SK-N-SH (cell line): ENCODE results near the gene RNLS. TPM values are rescaled to one million over a fixed set of nuclear protein-coding genes. Genes with fewer than 3 reads are reported as not detected.

ENCODE experiments used
- CTCF ChIA-PET: fragments of 300-600, 350-600 bp; formaldehyde crosslinking; extraction: SDS; loops from one replicate; lab custom pipeline; 2021; lab: Yijun Ruan, JAX
- POLR2A ChIA-PET: fragments of 350-600 bp; sonication (Branson Sonifier 250); formaldehyde crosslinking; extraction: SDS; loops from one replicate; lab custom pipeline; 2020; ENCODE audit warnings: antibody characterized with exemption, inconsistent platforms; lab: Yijun Ruan, JAX
- DNase-seq: peaks from one replicate; pipeline ENCODE4 v3.0.0; 2012
- H2AFZ ChIP-seq: fragments of 200-600 bp; sonication (generic); 2 replicates; pipeline ENCODE4 v1.8.1; 2016; ENCODE audit warnings: antibody characterized with exemption, mild to moderate bottlenecking, low read depth
- H3F3A ChIP-seq: fragments of 200-600 bp; sonication (generic); replicated peaks from 2 replicates; pipeline ENCODE3; 2016; ENCODE audit warnings: antibody characterized with exemption, mild to moderate bottlenecking; ENCODE audit not compliant: insufficient read depth
- H3K27ac ChIP-seq, 2 experiments: fragments of 200-500 bp in 1 of 2; fragments of 200-600 bp in 1 of 2; sonication (Bioruptor generic) in 1 of 2; sonication (generic), shearing (Covaris generic) in 1 of 2; 2 replicates each; pipeline versions ENCODE4 v1.5.1 to v1.6.1; 2014 to 2016; ENCODE audit warnings: low read depth in 2 of 2, inconsistent platforms in 1 of 2, low read length in 1 of 2, mild to moderate bottlenecking in 1 of 2, mixed read lengths in 1 of 2
- H3K27me3 ChIP-seq: fragments of 200-600 bp; sonication (generic), shearing (Covaris generic); 2 replicates; pipeline ENCODE4 v1.6.1; 2016; ENCODE audit warnings: mixed run types; ENCODE audit not compliant: insufficient read depth
- H3K36me3 ChIP-seq, 2 experiments: fragments of 200-500 bp in 1 of 2; fragments of 200-600 bp in 1 of 2; sonication (Bioruptor generic) in 1 of 2; sonication (generic) in 1 of 2; replicated peaks in 1 of 2; 2 replicates each; pipeline versions ENCODE3 to v1.5.1; 2014 to 2016; ENCODE audit warnings: low read length in 1 of 2, mild to moderate bottlenecking in 1 of 2; ENCODE audit not compliant: insufficient read depth in 2 of 2, control insufficient read depth in 1 of 2
- H3K4me1 ChIP-seq, 2 experiments: fragments of 200-500 bp in 1 of 2; fragments of 200-600 bp in 1 of 2; sonication (Bioruptor generic) in 1 of 2; sonication (generic), shearing (Covaris generic) in 1 of 2; 2 replicates each; pipeline versions ENCODE4 v1.5.1 to v1.6.1; 2014 to 2016; ENCODE audit warnings: low read depth in 1 of 2, low read length in 1 of 2, mixed run types in 1 of 2; ENCODE audit not compliant: insufficient read depth in 2 of 2, control insufficient read depth in 1 of 2
- H3K4me2 ChIP-seq: fragments of 200-600 bp; sonication (generic), shearing (Covaris generic); 2 replicates; pipeline ENCODE4 v1.6.1; 2017; ENCODE audit warnings: mixed run types
- H3K4me3 ChIP-seq, 2 experiments: fragments of 200-500 bp in 1 of 2; fragments of 200-600 bp in 1 of 2; sonication (Bioruptor generic) in 1 of 2; sonication (generic), shearing (Covaris generic) in 1 of 2; 2 replicates each; pipeline versions ENCODE4 v1.5.1 to v1.8.1; 2014 to 2016; ENCODE audit warnings: low read depth in 2 of 2, inconsistent platforms in 1 of 2, low read length in 1 of 2, mild to moderate bottlenecking in 1 of 2, mixed read lengths in 1 of 2, moderate library complexity in 1 of 2
- H3K79me2 ChIP-seq: fragments of 200-600 bp; sonication (generic); 2 replicates; pipeline ENCODE4 v1.8.1; 2017; ENCODE audit warnings: mild to moderate bottlenecking; ENCODE audit not compliant: insufficient read depth
- H3K9ac ChIP-seq: fragments of 200-600 bp; sonication (generic); 2 replicates; pipeline ENCODE4 v1.6.1; 2017; ENCODE audit warnings: mixed run types
- H3K9me2 ChIP-seq: fragments of 200-600 bp; sonication (generic); 2 replicates; pipeline ENCODE4 v1.6.1; 2017; ENCODE audit warnings: mixed run types
- H3K9me3 ChIP-seq: fragments of 200-600 bp; sonication (generic); 2 replicates; pipeline ENCODE4 v1.6.1; 2017; ENCODE audit warnings: mixed run types, mild to moderate bottlenecking, moderate library complexity
- H4K20me1 ChIP-seq: fragments of 200-600 bp; sonication (generic); 2 replicates; pipeline ENCODE4 v1.6.1; 2017; ENCODE audit warnings: mild to moderate bottlenecking, mixed run types; ENCODE audit not compliant: insufficient read depth
- ELF1 ChIP-seq: IDR thresholded peaks from 2 replicates; pipeline ENCODE4 v1.4.0; 2012
- EP300 ChIP-seq, 2 experiments: IDR thresholded peaks; 2 replicates each; pipeline versions ENCODE4 v1.4.0 to v1.6.1; 2012; ENCODE audit warnings: borderline replicate concordance in 1 of 2, low read depth in 1 of 2, low read length in 1 of 2
- FOSL2 ChIP-seq: IDR thresholded peaks from 2 replicates; pipeline ENCODE4 v1.4.0; 2012; ENCODE audit warnings: low read depth, mild to moderate bottlenecking, moderate library complexity, borderline replicate concordance
- FOXJ3 ChIP-seq: sonication (generic); formaldehyde crosslinking; IDR thresholded peaks from 2 replicates; pipeline ENCODE4 v1.5.1; 2020; ENCODE audit warnings: mild to moderate bottlenecking, missing genetic modification reagents
- GABPA ChIP-seq: IDR thresholded peaks from 2 replicates; pipeline ENCODE4 v1.4.0; 2012; ENCODE audit warnings: low read depth, mild to moderate bottlenecking
- JUND ChIP-seq: IDR thresholded peaks from 2 replicates; pipeline ENCODE4 v1.4.0; 2012
- MEF2A ChIP-seq: IDR thresholded peaks from 2 replicates; pipeline ENCODE4 v1.4.0; 2012; ENCODE audit warnings: low read depth, borderline replicate concordance
- NRF1 ChIP-seq: IDR thresholded peaks from 2 replicates; pipeline ENCODE4 v1.6.1; 2012; ENCODE audit warnings: low read depth, mild to moderate bottlenecking, low read length
- POLR2AphosphoS5 ChIP-seq: IDR thresholded peaks from 2 replicates; pipeline ENCODE4 v1.6.1; 2012; ENCODE audit warnings: low read depth, low read length
- RAD21 ChIP-seq: IDR thresholded peaks from 2 replicates; pipeline ENCODE4 v1.6.1; 2012; ENCODE audit warnings: mild to moderate bottlenecking, low read length
- RCOR1 ChIP-seq: fragments of 150-350 bp; IDR thresholded peaks from 2 replicates; pipeline ENCODE4 v1.6.1; 2017; ENCODE audit warnings: antibody characterized with exemption, low read length
- RFX5 ChIP-seq: IDR thresholded peaks from 2 replicates; pipeline ENCODE4 v1.6.1; 2012; ENCODE audit warnings: mild to moderate bottlenecking, improper control_type of control experiment, low read length
- RXRA ChIP-seq: IDR thresholded peaks from 2 replicates; pipeline ENCODE4 v1.4.0; 2012; ENCODE audit warnings: low read depth, mild to moderate bottlenecking, borderline replicate concordance
- TEAD4 ChIP-seq: IDR thresholded peaks from 2 replicates; pipeline ENCODE4 v1.4.0; 2012; ENCODE audit warnings: mild to moderate bottlenecking, borderline replicate concordance; ENCODE audit not compliant: insufficient read depth
- WGBS: methylation state at CpG from one replicate; pipeline ENCODE4 v1.1.6; 2017; ENCODE audit warnings: low lambda C conversion rate; 5-methylcytosine and 5-hydroxymethylcytosine counted together
- polyA plus RNA-seq, 3 experiments: library from polyadenylated mRNA; depleted of rRNA; stranded (reverse); fragments of >200 nt; gene quantifications; 2 replicates each; pipeline ENCODE4 v1.2.3, GENCODE V29; 2012
- TF ChIP-seq, protein P1 (sequence below): IDR thresholded peaks from 2 replicates; pipeline ENCODE4 v1.6.1; 2012; ENCODE audit warnings: mild to moderate bottlenecking, low read depth, low read length, moderate library complexity
- TF ChIP-seq, protein P2 (sequence below): fragments of 200-600 bp; sonication (generic); IDR thresholded peaks from 2 replicates; pipeline ENCODE4 v1.6.1; 2017; ENCODE audit warnings: antibody characterized with exemption, mild to moderate bottlenecking, moderate library complexity
- TF ChIP-seq, protein P3 (sequence below): fragments of 150-350 bp; IDR thresholded peaks from 2 replicates; pipeline ENCODE4 v1.6.1; 2016; ENCODE audit warnings: mild to moderate bottlenecking, low read depth, low read length
- TF ChIP-seq, protein P4 (sequence below): IDR thresholded peaks from 2 replicates; pipeline ENCODE4 v1.4.0; 2012; ENCODE audit warnings: low read depth, borderline replicate concordance

Gene RNLS
- polyA plus RNA-seq, 1 of the 3 experiments (the other 2 are of a cell fraction): not detected

DNA sequence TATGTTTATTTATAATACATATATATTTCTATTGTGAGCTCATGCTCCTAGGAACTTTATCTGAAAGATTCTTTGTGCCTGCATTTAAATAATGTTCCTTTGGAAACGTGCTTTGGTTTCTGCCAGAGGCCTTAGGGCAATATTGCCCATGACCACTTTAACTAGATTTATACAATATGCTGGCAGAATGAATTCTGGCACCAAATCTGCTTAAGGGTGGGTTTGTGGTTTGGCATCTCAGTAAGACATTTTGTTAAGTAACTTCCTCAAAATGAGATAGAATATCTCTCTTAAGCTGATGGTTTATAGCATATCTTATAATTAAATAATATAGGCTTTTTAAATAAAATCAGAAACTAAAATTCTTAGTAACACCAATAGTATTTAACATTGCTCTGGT, 252.9 kb downstream of the RNLS start:
- no peaks in the 10 kb centered on the region for H3F3A ChIP-seq
- H4K20me1 ChIP-seq: no peaks in the 10 kb centered on the region
- no peaks in the 10 kb centered on the region for H3K27me3 ChIP-seq
- H2AFZ ChIP-seq: no peak overlapping the region
- H3K79me2 ChIP-seq: no peaks in the 10 kb centered on the region
- H3K27ac ChIP-seq: no peak overlapping the region
- H3K9me3 ChIP-seq: no peaks in the 10 kb centered on the region
- DNase-seq: no peak
- H3K9ac ChIP-seq: no peak overlapping the region
- ChIA-PET POLR2A (no interaction called here), CTCF (no interaction called here)
- H3K4me1 ChIP-seq: no peaks in the 10 kb centered on the region; a peak in 1 of 4 replicates
- TF ChIP-seq JUND: no peak
- no peak for TF ChIP-seq ELF1
- no peak overlapping the region for H3K4me3 ChIP-seq
- H3K36me3 ChIP-seq: no peaks in the 10 kb centered on the region
- H3K4me2 ChIP-seq: no peak overlapping the region
- no peaks in the 10 kb centered on the region for H3K9me2 ChIP-seq
- 26% methylated on average over 1 of the region's 1 CpG for WGBS

DNA sequence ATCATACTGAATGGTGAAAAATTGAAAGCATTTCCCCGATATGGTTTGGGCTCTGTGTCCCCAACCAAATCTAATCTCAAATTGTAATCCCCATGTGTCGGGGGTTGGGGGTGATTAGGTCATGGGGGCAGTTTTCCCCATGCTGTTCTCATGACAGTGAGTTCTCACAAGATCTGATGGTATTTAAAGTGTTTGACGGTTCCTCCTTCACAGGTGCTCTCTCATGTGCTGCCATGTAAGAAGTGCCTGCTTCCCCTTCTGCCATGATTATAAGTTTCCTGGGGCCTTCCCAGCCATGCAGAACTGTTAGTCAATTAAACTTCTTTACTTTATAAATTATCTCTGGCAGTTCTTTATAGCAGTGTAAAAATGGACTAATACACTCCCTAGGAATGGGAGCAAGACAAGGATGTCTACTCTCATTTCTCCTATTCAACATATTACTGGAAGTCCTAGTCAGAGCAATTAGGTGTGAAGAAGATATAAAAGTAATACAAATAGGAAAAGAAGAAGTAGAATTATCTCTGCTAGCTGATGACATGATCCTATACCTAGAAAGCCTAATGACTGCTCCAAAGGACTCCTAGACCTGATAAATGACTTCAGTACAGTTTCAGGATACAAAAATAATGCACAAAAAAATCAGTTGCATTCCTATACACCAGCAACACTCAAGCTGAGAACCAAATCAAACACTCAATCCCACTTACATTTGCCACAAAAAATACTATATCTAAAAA, 260.6 kb downstream of the RNLS start:
- CTCF ChIA-PET: interaction anchor here (1.2 kb wide), 1 partner anchor 27 kb away, joined by 3 read pairs; no protein-coding TSS in a partner anchor
- H4K20me1 ChIP-seq: no peaks in the 10 kb centered on the region
- no peaks in the 10 kb centered on the region for H3F3A ChIP-seq
- no peak for DNase-seq
- H3K9me2 ChIP-seq: no peaks in the 10 kb centered on the region
- H3K79me2 ChIP-seq: no peaks in the 10 kb centered on the region
- H3K27ac ChIP-seq: no peak overlapping the region
- 84% methylated on average over 3 of the region's 3 CpGs for WGBS
- no peak overlapping the region for H3K4me2 ChIP-seq
- no peak overlapping the region for H3K9ac ChIP-seq
- peaks cover 11% of the 10 kb centered on the region; the same call in 1 of the 2 replicates for H3K9me3 ChIP-seq
- H3K4me3 ChIP-seq: no peak overlapping the region
- no peaks in the 10 kb centered on the region; a peak in 1 of 4 replicates for H3K4me1 ChIP-seq
- no peaks in the 10 kb centered on the region for H3K27me3 ChIP-seq
- POLR2A ChIA-PET: no interaction called here
- TF ChIP-seq RAD21: no peak
- TF ChIP-seq, protein P1, sequence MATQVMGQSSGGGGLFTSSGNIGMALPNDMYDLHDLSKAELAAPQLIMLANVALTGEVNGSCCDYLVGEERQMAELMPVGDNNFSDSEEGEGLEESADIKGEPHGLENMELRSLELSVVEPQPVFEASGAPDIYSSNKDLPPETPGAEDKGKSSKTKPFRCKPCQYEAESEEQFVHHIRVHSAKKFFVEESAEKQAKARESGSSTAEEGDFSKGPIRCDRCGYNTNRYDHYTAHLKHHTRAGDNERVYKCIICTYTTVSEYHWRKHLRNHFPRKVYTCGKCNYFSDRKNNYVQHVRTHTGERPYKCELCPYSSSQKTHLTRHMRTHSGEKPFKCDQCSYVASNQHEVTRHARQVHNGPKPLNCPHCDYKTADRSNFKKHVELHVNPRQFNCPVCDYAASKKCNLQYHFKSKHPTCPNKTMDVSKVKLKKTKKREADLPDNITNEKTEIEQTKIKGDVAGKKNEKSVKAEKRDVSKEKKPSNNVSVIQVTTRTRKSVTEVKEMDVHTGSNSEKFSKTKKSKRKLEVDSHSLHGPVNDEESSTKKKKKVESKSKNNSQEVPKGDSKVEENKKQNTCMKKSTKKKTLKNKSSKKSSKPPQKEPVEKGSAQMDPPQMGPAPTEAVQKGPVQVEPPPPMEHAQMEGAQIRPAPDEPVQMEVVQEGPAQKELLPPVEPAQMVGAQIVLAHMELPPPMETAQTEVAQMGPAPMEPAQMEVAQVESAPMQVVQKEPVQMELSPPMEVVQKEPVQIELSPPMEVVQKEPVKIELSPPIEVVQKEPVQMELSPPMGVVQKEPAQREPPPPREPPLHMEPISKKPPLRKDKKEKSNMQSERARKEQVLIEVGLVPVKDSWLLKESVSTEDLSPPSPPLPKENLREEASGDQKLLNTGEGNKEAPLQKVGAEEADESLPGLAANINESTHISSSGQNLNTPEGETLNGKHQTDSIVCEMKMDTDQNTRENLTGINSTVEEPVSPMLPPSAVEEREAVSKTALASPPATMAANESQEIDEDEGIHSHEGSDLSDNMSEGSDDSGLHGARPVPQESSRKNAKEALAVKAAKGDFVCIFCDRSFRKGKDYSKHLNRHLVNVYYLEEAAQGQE: no peak
- TF ChIP-seq MEF2A: no peak
- TF ChIP-seq POLR2AphosphoS5: no peak
- TF ChIP-seq EP300 (IDR thresholded peaks at IDR 0.05; ENCODE audit: borderline replicate concordance in 1 of 2, low read depth in 1 of 2, low read length in 1 of 2): no peak
- TF ChIP-seq FOSL2: no peak
- TF ChIP-seq RFX5: no peak
- no peak for TF ChIP-seq NRF1
- TF ChIP-seq, protein P2, sequence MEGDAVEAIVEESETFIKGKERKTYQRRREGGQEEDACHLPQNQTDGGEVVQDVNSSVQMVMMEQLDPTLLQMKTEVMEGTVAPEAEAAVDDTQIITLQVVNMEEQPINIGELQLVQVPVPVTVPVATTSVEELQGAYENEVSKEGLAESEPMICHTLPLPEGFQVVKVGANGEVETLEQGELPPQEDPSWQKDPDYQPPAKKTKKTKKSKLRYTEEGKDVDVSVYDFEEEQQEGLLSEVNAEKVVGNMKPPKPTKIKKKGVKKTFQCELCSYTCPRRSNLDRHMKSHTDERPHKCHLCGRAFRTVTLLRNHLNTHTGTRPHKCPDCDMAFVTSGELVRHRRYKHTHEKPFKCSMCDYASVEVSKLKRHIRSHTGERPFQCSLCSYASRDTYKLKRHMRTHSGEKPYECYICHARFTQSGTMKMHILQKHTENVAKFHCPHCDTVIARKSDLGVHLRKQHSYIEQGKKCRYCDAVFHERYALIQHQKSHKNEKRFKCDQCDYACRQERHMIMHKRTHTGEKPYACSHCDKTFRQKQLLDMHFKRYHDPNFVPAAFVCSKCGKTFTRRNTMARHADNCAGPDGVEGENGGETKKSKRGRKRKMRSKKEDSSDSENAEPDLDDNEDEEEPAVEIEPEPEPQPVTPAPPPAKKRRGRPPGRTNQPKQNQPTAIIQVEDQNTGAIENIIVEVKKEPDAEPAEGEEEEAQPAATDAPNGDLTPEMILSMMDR: no peak
- TF ChIP-seq FOXJ3 (CRISPR knock-in tag): no peak
- TF ChIP-seq RCOR1: no peak
- no peak for TF ChIP-seq TEAD4
- TF ChIP-seq, protein P3, sequence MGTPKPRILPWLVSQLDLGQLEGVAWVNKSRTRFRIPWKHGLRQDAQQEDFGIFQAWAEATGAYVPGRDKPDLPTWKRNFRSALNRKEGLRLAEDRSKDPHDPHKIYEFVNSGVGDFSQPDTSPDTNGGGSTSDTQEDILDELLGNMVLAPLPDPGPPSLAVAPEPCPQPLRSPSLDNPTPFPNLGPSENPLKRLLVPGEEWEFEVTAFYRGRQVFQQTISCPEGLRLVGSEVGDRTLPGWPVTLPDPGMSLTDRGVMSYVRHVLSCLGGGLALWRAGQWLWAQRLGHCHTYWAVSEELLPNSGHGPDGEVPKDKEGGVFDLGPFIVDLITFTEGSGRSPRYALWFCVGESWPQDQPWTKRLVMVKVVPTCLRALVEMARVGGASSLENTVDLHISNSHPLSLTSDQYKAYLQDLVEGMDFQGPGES: no peak
- no peak for TF ChIP-seq RXRA
- no peak for TF ChIP-seq GABPA
- TF ChIP-seq, protein P4, sequence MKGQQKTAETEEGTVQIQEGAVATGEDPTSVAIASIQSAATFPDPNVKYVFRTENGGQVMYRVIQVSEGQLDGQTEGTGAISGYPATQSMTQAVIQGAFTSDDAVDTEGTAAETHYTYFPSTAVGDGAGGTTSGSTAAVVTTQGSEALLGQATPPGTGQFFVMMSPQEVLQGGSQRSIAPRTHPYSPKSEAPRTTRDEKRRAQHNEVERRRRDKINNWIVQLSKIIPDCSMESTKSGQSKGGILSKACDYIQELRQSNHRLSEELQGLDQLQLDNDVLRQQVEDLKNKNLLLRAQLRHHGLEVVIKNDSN: no peak
- TF ChIP-seq, all 33 proteins: peak for 0
- H3K36me3 ChIP-seq: no peaks in the 10 kb centered on the region
- H2AFZ ChIP-seq: no peak overlapping the region
